ENCODE results near the gene UBXN7. TPM values are rescaled to one million over a fixed set of nuclear protein-coding genes. Genes with fewer than 3 reads are reported as not detected.

The UBXN7 gene
- total RNA-seq, 1 donor from 2014 or later = 86.7 TPM

GRCh38 chr3:196336319-196337145, 95.7 kb downstream of the UBXN7 start:
- no peak for DNase-seq (ENCODE audit: extremely low spot score, unreplicated experiment)
- no peaks in the 10 kb centered on the region for H3K36me3 Mint-ChIP-seq (ENCODE audit: unreplicated experiment)
- no peaks in the 10 kb centered on the region for H3K27me3 Mint-ChIP-seq (ENCODE audit: unreplicated experiment)
- no peak overlapping the region for H3K4me3 Mint-ChIP-seq (ENCODE audit: unreplicated experiment)
- no peak overlapping the region for H3K27ac Mint-ChIP-seq (ENCODE audit: unreplicated experiment)
- no peaks in the 10 kb centered on the region for H3K9me3 Mint-ChIP-seq (ENCODE audit: unreplicated experiment)
- H3K4me1 Mint-ChIP-seq (ENCODE audit: unreplicated experiment) = peaks cover 23% of the 10 kb centered on the region
- TF ChIP-seq, protein P1, sequence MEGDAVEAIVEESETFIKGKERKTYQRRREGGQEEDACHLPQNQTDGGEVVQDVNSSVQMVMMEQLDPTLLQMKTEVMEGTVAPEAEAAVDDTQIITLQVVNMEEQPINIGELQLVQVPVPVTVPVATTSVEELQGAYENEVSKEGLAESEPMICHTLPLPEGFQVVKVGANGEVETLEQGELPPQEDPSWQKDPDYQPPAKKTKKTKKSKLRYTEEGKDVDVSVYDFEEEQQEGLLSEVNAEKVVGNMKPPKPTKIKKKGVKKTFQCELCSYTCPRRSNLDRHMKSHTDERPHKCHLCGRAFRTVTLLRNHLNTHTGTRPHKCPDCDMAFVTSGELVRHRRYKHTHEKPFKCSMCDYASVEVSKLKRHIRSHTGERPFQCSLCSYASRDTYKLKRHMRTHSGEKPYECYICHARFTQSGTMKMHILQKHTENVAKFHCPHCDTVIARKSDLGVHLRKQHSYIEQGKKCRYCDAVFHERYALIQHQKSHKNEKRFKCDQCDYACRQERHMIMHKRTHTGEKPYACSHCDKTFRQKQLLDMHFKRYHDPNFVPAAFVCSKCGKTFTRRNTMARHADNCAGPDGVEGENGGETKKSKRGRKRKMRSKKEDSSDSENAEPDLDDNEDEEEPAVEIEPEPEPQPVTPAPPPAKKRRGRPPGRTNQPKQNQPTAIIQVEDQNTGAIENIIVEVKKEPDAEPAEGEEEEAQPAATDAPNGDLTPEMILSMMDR (IDR thresholded peaks at IDR 0.05) = no peak

DNA sequence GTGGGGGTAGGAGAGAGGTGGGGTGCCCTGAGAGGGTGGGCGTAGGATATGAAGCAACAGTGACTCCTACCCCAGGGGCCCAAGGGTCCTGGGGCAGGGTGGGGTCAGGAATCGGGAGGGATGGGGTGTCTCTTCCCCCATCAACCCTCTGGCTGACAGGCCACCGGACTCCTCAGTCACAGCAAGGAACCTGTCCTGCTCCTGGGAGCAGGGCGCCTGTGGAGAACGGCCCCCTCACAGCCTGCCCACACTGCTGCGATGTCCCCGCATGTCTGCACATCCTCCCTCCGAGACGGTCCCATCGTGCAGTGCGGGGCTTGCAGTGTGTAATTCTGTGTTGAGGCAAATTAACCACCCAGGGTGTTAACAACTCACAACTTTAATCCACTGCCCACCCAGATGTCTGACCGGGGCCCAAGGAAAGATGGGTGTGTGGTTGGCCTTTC, 96.7 kb downstream of the UBXN7 start:
- H3K27me3 Mint-ChIP-seq (ENCODE audit: unreplicated experiment) = no peaks in the 10 kb centered on the region
- DNase-seq (ENCODE audit: extremely low spot score, unreplicated experiment) = no peak
- TF ChIP-seq, protein P1 (IDR thresholded peaks at IDR 0.05) = no peak
- H3K9me3 Mint-ChIP-seq (ENCODE audit: unreplicated experiment) = no peaks in the 10 kb centered on the region
- no peak overlapping the region for H3K4me3 Mint-ChIP-seq (ENCODE audit: unreplicated experiment)
- no peak overlapping the region for H3K27ac Mint-ChIP-seq (ENCODE audit: unreplicated experiment)
- H3K4me1 Mint-ChIP-seq (ENCODE audit: unreplicated experiment) = peaks cover 20% of the 10 kb centered on the region
- no peaks in the 10 kb centered on the region for H3K36me3 Mint-ChIP-seq (ENCODE audit: unreplicated experiment)

DNA sequence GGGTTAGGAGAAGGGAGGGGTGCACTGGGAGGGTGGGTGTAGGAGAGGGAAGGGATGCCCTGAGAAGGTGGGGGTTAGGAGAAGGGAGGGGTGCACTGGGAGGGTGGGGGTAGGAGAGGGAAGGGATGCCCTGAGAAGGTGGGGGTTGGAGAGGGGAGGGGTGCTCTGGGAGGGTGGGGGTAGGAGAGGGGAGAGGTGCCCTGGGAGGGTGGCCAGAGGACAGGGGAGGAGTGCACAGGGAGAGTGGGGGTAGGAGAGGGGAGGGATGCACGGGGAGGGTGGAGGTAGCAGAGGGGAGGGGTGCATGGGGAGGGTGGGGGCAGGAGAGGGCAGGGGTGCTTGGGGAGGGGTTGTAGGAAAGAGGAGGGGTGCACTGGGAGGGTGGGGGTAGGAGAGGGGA, 97.2 kb downstream of the UBXN7 start:
- TF ChIP-seq, protein P1 (IDR thresholded peaks at IDR 0.05) = no peak
- Mint-ChIP-seq H3K4me1 (ENCODE audit: unreplicated experiment) (peaks cover 20% of the 10 kb centered on the region), H3K27me3 (ENCODE audit: unreplicated experiment) (no peaks in the 10 kb centered on the region), H3K4me3 (ENCODE audit: unreplicated experiment) (no peak overlapping the region), H3K36me3 (ENCODE audit: unreplicated experiment) (no peaks in the 10 kb centered on the region), H3K9me3 (ENCODE audit: unreplicated experiment) (no peaks in the 10 kb centered on the region), H3K27ac (ENCODE audit: unreplicated experiment) (no peak overlapping the region)
- DNase-seq (ENCODE audit: extremely low spot score, unreplicated experiment) = no peak

DNA sequence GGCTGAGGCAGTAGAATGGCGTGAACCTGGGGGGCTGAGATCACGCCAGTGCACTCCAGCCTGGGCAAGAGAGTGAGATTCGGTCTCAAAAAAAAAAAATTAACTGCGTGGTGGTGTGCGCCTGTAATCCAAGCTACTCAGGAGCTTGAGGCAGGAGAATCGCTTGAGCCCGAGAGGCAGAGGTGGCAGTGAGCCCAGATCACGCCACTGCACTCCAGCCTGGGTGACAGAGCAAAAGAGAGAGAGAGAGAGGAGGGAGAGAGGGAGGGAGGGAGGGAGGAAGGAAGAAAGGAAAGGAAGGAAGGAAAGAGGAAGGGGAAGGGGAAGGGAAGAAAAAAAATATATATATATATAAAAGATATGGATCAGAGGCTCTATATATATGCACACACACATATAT, 100.1 kb downstream of the UBXN7 start:
- no peak for DNase-seq (ENCODE audit: extremely low spot score, unreplicated experiment)
- no peaks in the 10 kb centered on the region for H3K9me3 Mint-ChIP-seq (ENCODE audit: unreplicated experiment)
- no peaks in the 10 kb centered on the region for H3K36me3 Mint-ChIP-seq (ENCODE audit: unreplicated experiment)
- H3K27me3 Mint-ChIP-seq (ENCODE audit: unreplicated experiment) = no peaks in the 10 kb centered on the region
- peaks cover 3% of the 10 kb centered on the region for H3K4me1 Mint-ChIP-seq (ENCODE audit: unreplicated experiment)
- H3K27ac Mint-ChIP-seq (ENCODE audit: unreplicated experiment) = no peak overlapping the region
- TF ChIP-seq, protein P1 (IDR thresholded peaks at IDR 0.05) = no peak
- no peak overlapping the region for H3K4me3 Mint-ChIP-seq (ENCODE audit: unreplicated experiment)

DNA sequence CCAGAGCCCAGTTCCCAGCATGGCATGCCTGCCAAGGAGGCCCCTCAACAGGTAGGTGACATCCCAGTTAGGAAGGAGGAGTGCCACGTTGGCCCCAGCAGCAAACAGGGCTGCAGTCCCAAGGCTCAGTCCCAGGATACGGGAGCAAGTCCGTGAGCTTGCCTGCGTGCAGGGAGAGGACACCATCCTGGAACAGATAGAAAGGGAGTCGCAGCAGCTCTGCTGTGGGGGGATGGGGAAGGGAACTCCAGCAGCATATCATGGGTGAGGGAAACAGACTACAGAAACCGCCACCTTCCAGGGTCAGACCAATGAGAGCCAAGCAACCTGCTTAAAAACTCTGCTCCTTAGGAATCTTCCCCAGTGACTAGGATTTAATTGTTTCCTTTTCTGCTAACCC, 104.8 kb downstream of the UBXN7 start:
- Mint-ChIP-seq H3K27me3 (ENCODE audit: unreplicated experiment) (no peaks in the 10 kb centered on the region), H3K27ac (ENCODE audit: unreplicated experiment) (no peak overlapping the region), H3K9me3 (ENCODE audit: unreplicated experiment) (no peaks in the 10 kb centered on the region), H3K4me3 (ENCODE audit: unreplicated experiment) (no peak overlapping the region), H3K4me1 (ENCODE audit: unreplicated experiment) (no peaks in the 10 kb centered on the region), H3K36me3 (ENCODE audit: unreplicated experiment) (no peaks in the 10 kb centered on the region)
- DNase-seq (ENCODE audit: extremely low spot score, unreplicated experiment) = no peak
- TF ChIP-seq, protein P1 (IDR thresholded peaks at IDR 0.05) = no peak
